ENCODE measurements around the gene ABHD17A.
"Not testable (repeated sequence)": the region's sequence is repeated elsewhere in the genome, so short reads cannot be mapped to it uniquely, and the experiment has no call there.

The ABHD17A gene

GRCh38 chr19:1909761-1910080, 24.4 kb upstream of the ABHD17A start:
- no peak for DNase-seq (ENCODE audit: low read depth)

GRCh38 chr19:1908364-1908678, 23.0 kb upstream of the ABHD17A start:
- no peak for DNase-seq (ENCODE audit: low read depth)

- no peak for DNase-seq (ENCODE audit: low read depth)
These were observed 22.5 kb upstream of the ABHD17A start for GRCh38 chr19:1907563-1908363.

GRCh38 chr19:1906985-1907562, 21.8 kb upstream of the ABHD17A start:
- DNase-seq (ENCODE audit: low read depth) = no peak

- DNase-seq (ENCODE audit: low read depth) = no peak
These were observed 20.6 kb upstream of the ABHD17A start for GRCh38 chr19:1905863-1906375.

- peak; percentile 82 for DNase-seq (ENCODE audit: low read depth)
These were observed 20.0 kb upstream of the ABHD17A start, which contains the start of the genes ADAT3 and SCAMP4 for GRCh38 chr19:1905110-1905862. ADAT3 (plus strand) TSS chr19:1905399; CDS start chr19:1912048, 6,649 bp downstream. SCAMP4 (plus strand) TSS chr19:1905399; CDS start chr19:1915020, 9,621 bp downstream.

- no peak for DNase-seq (ENCODE audit: low read depth)
These were observed 19.5 kb upstream of the ABHD17A start for GRCh38 chr19:1904860-1905109.

GRCh38 chr19:1902923-1903322, 17.6 kb upstream of the ABHD17A start:
- no peak for DNase-seq (ENCODE audit: low read depth)

- no peak for DNase-seq (ENCODE audit: low read depth)
These were observed 16.7 kb upstream of the ABHD17A start for GRCh38 chr19:1901940-1902404.

GRCh38 chr19:1896508-1896907, 11.2 kb upstream of the ABHD17A start:
- no peak for DNase-seq (ENCODE audit: low read depth)

- DNase-seq (ENCODE audit: low read depth) = no peak
These were observed 8.5 kb upstream of the ABHD17A start for GRCh38 chr19:1893791-1894190.

- DNase-seq (ENCODE audit: low read depth) = no peak
These were observed 4.6 kb upstream of the ABHD17A start for GRCh38 chr19:1889907-1890306.

- no peak for DNase-seq (ENCODE audit: low read depth)
These were observed 3.1 kb upstream of the ABHD17A start for GRCh38 chr19:1888385-1888784.

- DNase-seq (ENCODE audit: low read depth) = not testable (repeated sequence)
These were observed 1.1 kb upstream of the ABHD17A start for GRCh38 chr19:1886360-1886759.

GRCh38 chr19:1884719-1885334, 469 bp downstream of the ABHD17A start:
- DNase-seq (ENCODE audit: low read depth) = no peak

GRCh38 chr19:1884291-1884718, 991 bp downstream of the ABHD17A start:
- DNase-seq (ENCODE audit: low read depth) = no peak

GRCh38 chr19:1883784-1884183, 1.5 kb downstream of the ABHD17A start:
- no peak for DNase-seq (ENCODE audit: low read depth)

GRCh38 chr19:1882786-1883692, 2.3 kb downstream of the ABHD17A start:
- no peak for DNase-seq (ENCODE audit: low read depth)

- DNase-seq (ENCODE audit: low read depth) = no peak
These were observed 3.1 kb downstream of the ABHD17A start for GRCh38 chr19:1882089-1882785.

GRCh38 chr19:1881393-1882088, 3.8 kb downstream of the ABHD17A start:
- DNase-seq (ENCODE audit: low read depth) = not testable (repeated sequence)

Data from HS-5 (cell line).